GM23338 (cell line): ENCODE data around the gene CTNNAL1.

Source experiments
- CTCF ChIP-seq, 2 experiments: fragments of 200-600 bp in 1 of 2; sonication (generic) in 1 of 2; conservative IDR thresholded peaks; 2 replicates each; pipeline versions ENCODE4 v1.5.1 to v1.6.1; 2016 to 2017; ENCODE audit warnings: antibody characterized with exemption in 2 of 2, low read depth in 2 of 2, mild to moderate bottlenecking in 2 of 2, moderate library complexity in 1 of 2
- NANOG ChIP-seq: IDR thresholded peaks from 2 replicates; pipeline ENCODE4 v1.6.1; 2016; ENCODE audit warnings: antibody characterized with exemption, borderline replicate concordance

GRCh38 chr9:108978205-108978604, 35.1 kb downstream of the CTNNAL1 start:
- TF ChIP-seq CTCF (conservative IDR thresholded peaks at IDR 0.05; ENCODE audit: low read depth in 2 of 2) (no peak), NANOG (no peak)
